ENCODE data around the gene TMA16. TPM values are rescaled to one million over a fixed set of nuclear protein-coding genes. Genes with fewer than 3 reads are reported as not detected.
"Not testable (repeated sequence)": the region's sequence is repeated elsewhere in the genome, so short reads cannot be mapped to it uniquely, and the experiment has no call there.

Gene TMA16
- total and polyA plus RNA-seq, 2 of the 8 experiments (the other 6 are each of a cell fraction or from before 2014, with no cell fraction given) = 8.0 to 64.2 TPM

DNA sequence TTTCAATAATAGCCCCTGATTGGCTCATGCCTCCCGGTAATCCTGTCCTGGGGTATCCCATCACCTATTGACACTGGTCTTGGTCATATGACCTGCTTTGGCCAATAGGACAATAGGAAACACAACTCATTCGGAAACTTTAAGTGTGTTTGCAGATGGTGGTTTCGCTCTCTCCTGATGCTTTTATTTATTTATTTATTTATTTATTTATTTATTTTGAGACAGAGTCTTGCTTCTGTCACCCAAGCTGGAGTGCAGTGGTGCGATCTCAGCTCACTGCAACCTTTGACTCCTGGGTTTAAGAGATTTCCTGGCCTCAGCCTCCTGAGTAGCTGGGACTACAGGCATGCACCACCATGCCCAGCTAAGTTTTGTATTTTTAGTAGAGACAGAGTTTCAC lies 44.3 kb downstream of the TMA16 start:
- not testable (repeated sequence) for H3K14ac ChIP-seq (ENCODE audit: insufficient read length); H3K27me3 ChIP-seq (replicated peaks in 1 of 4; ENCODE audit: control insufficient read depth in 3 of 4, extremely low read depth in 1 of 4, insufficient read depth in 3 of 4, low read length in 3 of 4); H3K4ac ChIP-seq (replicated peaks; ENCODE audit: insufficient read length, low read depth, low read length); H2BK12ac ChIP-seq (ENCODE audit: low read depth, low read length); H3K23ac ChIP-seq (ENCODE audit: insufficient read length); H2AK5ac ChIP-seq (ENCODE audit: low read depth, low read length); H3K4me2 ChIP-seq (ENCODE audit: insufficient read depth in 1 of 2, low read depth in 2 of 2, low read length in 2 of 2); H3K4me3 ChIP-seq (ENCODE audit: extremely low read depth in 1 of 4, insufficient read depth in 2 of 4, low read depth in 3 of 4, low read length in 4 of 4); H2BK20ac ChIP-seq (ENCODE audit: low read length); H4K20me1 ChIP-seq (replicated peaks in 1 of 2; ENCODE audit: control insufficient read depth in 1 of 2, insufficient read depth in 2 of 2, low read length in 2 of 2); H3K36me3 ChIP-seq (ENCODE audit: control insufficient read depth in 2 of 4, insufficient read depth in 4 of 4, low read length in 3 of 4); H4K91ac ChIP-seq (replicated peaks; ENCODE audit: insufficient read length, low read length); DNase-seq (ENCODE audit: low read depth in 1 of 2, low spot score in 2 of 2); H2AFZ ChIP-seq (ENCODE audit: low read length); H2BK15ac ChIP-seq (ENCODE audit: low read length); H3K4me1 ChIP-seq (replicated peaks in 1 of 4; ENCODE audit: control insufficient read depth in 3 of 4, insufficient read depth in 4 of 4, low read length in 3 of 4); H3K27ac ChIP-seq (ENCODE audit: low read depth, low read length); H4K5ac ChIP-seq (ENCODE audit: insufficient read length, low read depth, low read length); H2BK120ac ChIP-seq (replicated peaks; ENCODE audit: low read depth, low read length); H3K79me2 ChIP-seq (ENCODE audit: control insufficient read depth in 1 of 2, insufficient read depth in 2 of 2, low read length in 2 of 2); FAIRE-seq; H2BK5ac ChIP-seq (ENCODE audit: low read depth, low read length); H4K8ac ChIP-seq (ENCODE audit: extremely low read depth, insufficient read depth, low read length); H3K23me2 ChIP-seq (ENCODE audit: low read depth, low read length); H3K56ac ChIP-seq (replicated peaks; ENCODE audit: insufficient read length, low read depth, low read length); H3K18ac ChIP-seq (ENCODE audit: extremely low read depth, low read length); H3K9ac ChIP-seq (replicated peaks in 1 of 4; ENCODE audit: extremely low read depth in 1 of 4, low read depth in 3 of 4, low read length in 3 of 4); H3K9me3 ChIP-seq (ENCODE audit: insufficient read depth in 2 of 2, low read depth in 1 of 2, low read length in 1 of 2); H3K79me1 ChIP-seq (ENCODE audit: low read depth, low read length)
- ChIA-PET CTCF (ENCODE audit: partially characterized antibody) (interaction anchor here (1.0 to 2.0 kb wide), 7 partner anchors 9 to 1189 kb away, joined by 3 to 5 read pairs (median 4); no protein-coding TSS in a partner anchor), POLR2A (ENCODE audit: partially characterized antibody) (interaction anchor here (1.0 to 3.1 kb wide), 3 partner anchors 17 to 363 kb away, joined by 3 to 13 read pairs (median 5); partner anchors contain the start of gene TMA16)
- 85% methylated on average over 4 of the region's 4 CpGs; no CpG with 5 or more reads in 1 of the 2 experiments for WGBS, 2 experiments (ENCODE audit: extremely low coverage in 1 of 2, insufficient coverage in 1 of 2, insufficient read length in 1 of 2, insufficient replicate concordance in 2 of 2, low coverage in 1 of 2, low lambda C conversion rate in 2 of 2, missing lambda C conversion rate in 1 of 2)
